ENCODE results near the gene CCT8L2. TPM values are rescaled to one million over a fixed set of nuclear protein-coding genes. Genes with fewer than 3 reads are reported as not detected.
"Not testable (repeated sequence)": the region's sequence is repeated elsewhere in the genome, so short reads cannot be mapped to it uniquely, and the experiment has no call there.

The CCT8L2 gene
- total RNA-seq, 1 experiment from 2014 or later: not detected

GRCh38 chr22:16615606-16616245 is 23.1 kb upstream of the CCT8L2 start:
- not testable (repeated sequence) for H3K27ac Mint-ChIP-seq; H3K79me1 ChIP-seq (ENCODE audit: insufficient read depth, low read depth, low read length, poor library complexity, severe bottlenecking); H3K4me1 ChIP-seq (ENCODE audit: insufficient read depth, low read length); H3K9ac ChIP-seq (ENCODE audit: extremely low read depth, insufficient read length, low read length); H2BK120ac ChIP-seq (ENCODE audit: low read depth, low read length, poor library complexity, severe bottlenecking); H3K23ac ChIP-seq (ENCODE audit: insufficient read length, low read depth, low read length); H3T11ph ChIP-seq (ENCODE audit: low read length); H3K27ac ChIP-seq (ENCODE audit: insufficient read length, low read depth, low read length); H3K4ac ChIP-seq (ENCODE audit: low read depth, low read length); H3K4me1 Mint-ChIP-seq; H4K91ac ChIP-seq (ENCODE audit: insufficient read length, low read depth, low read length); H3K4me2 ChIP-seq (ENCODE audit: insufficient read depth, insufficient read length, low read length); H3K4me3 Mint-ChIP-seq; H3K14ac ChIP-seq (ENCODE audit: insufficient read depth, low read length); H4K8ac ChIP-seq (replicated peaks; ENCODE audit: insufficient read length, low read depth, low read length); H2BK5ac ChIP-seq (ENCODE audit: insufficient read length, low read length); H3K27me3 Mint-ChIP-seq (ENCODE audit: low read depth); DNase-seq; H2AK5ac ChIP-seq (ENCODE audit: insufficient read length, low read length); H2BK12ac ChIP-seq (ENCODE audit: insufficient read length, low read depth, low read length); H2AFZ ChIP-seq (ENCODE audit: low read length); H4K5ac ChIP-seq (ENCODE audit: insufficient read length, low read depth, low read length); H3K23me2 ChIP-seq (ENCODE audit: insufficient read length, low read depth, low read length, poor library complexity, severe bottlenecking); H3K56ac ChIP-seq (ENCODE audit: insufficient read length, low read depth, low read length); H3K18ac ChIP-seq (ENCODE audit: insufficient read length, low read depth, low read length); H3K27me3 ChIP-seq (ENCODE audit: insufficient read depth, low read length); H2BK15ac ChIP-seq (ENCODE audit: low read depth, low read length); H2BK20ac ChIP-seq (ENCODE audit: low read depth, low read length, poor library complexity, severe bottlenecking); H4K20me1 ChIP-seq (ENCODE audit: control insufficient read depth, insufficient read depth, insufficient read length); H3K79me2 ChIP-seq (ENCODE audit: insufficient read depth, low read length)
- H3K9me3 ChIP-seq (ENCODE audit: control insufficient read depth, low read depth, low read length): peaks cover 12% of the 10 kb centered on the region
- Mint-ChIP-seq H3K9me3 (peaks cover 87% of the 10 kb centered on the region in 2 experiments), H3K36me3 (ENCODE audit: insufficient read depth in 1 of 3, low read depth in 3 of 3) (peaks cover 11 to 22% (median 21%) of the 10 kb centered on the region in 3 experiments; a peak in 6 of 7 replicates)
- no CpG with 5 or more reads among the region's 5 CpGs for WGBS (ENCODE audit: extremely low coverage, insufficient read length, low lambda C conversion rate)
